Parathyroid adenoma (tissue), 2 donors: ENCODE measurements around the gene TMEM198.

ENCODE experiments used
- H2AFZ ChIP-seq: fragments of 300-600 bp; sonication (generic); one replicate; pipeline ENCODE4 v1.7.0; 2017; ENCODE audit warnings: antibody characterized with exemption, mild to moderate bottlenecking
- H3K27ac ChIP-seq: fragments of 300-600 bp; sonication (generic); one replicate; pipeline ENCODE4 v1.7.0; 2017
- H3K27me3 ChIP-seq: fragments of 300-600 bp; sonication (generic); one replicate; pipeline ENCODE4 v1.7.0; 2017; ENCODE audit warnings: low read length; ENCODE audit not compliant: control insufficient read depth, insufficient read depth
- H3K36me3 ChIP-seq: fragments of 300-600 bp; sonication (generic); one replicate; pipeline ENCODE4 v1.7.0; 2017; ENCODE audit warnings: low read length; ENCODE audit not compliant: control insufficient read depth, insufficient read depth
- H3K4me1 ChIP-seq: fragments of 300-600 bp; sonication (generic); one replicate; pipeline ENCODE4 v1.7.0; 2017; ENCODE audit warnings: control low read depth
- H3K4me2 ChIP-seq: fragments of 300-600 bp; sonication (generic); one replicate; pipeline ENCODE4 v1.7.0; 2017; ENCODE audit warnings: low read length
- H3K4me3 ChIP-seq: fragments of 300-600 bp; sonication (generic); one replicate; pipeline ENCODE4 v1.7.0; 2017; ENCODE audit warnings: low read depth, low read length
- H3K79me2 ChIP-seq: fragments of 300-600 bp; sonication (generic); one replicate; pipeline ENCODE4 v1.7.0; 2017; ENCODE audit warnings: control low read depth
- H3K9ac ChIP-seq: fragments of 300-600 bp; sonication (generic); one replicate; pipeline ENCODE4 v1.7.0; 2017; ENCODE audit warnings: mild to moderate bottlenecking
- H3K9me3 ChIP-seq: fragments of 300-600 bp; sonication (generic); one replicate; pipeline ENCODE4 v1.7.0; 2017; ENCODE audit warnings: low read length; ENCODE audit not compliant: control insufficient read depth
- CTCF ChIP-seq: fragments of 300-600 bp; sonication (generic); IDR thresholded peaks from one replicate; pipeline ENCODE4 v1.7.0; 2017; ENCODE audit warnings: antibody characterized with exemption, mild to moderate bottlenecking
- donor health status: primary hyperparathyroidism.

TMEM198 gene

GRCh38 chr2:219524817-219525216 is 19.0 kb upstream of the TMEM198 start:
- Histone ChIP-seq H3K4me1 (peaks cover 4% of the 10 kb centered on the region), H3K79me2 (no peaks in the 10 kb centered on the region), H3K27me3 (peaks cover 12% of the 10 kb centered on the region), H3K27ac (no peak overlapping the region), H3K36me3 (no peaks in the 10 kb centered on the region), H3K9me3 (no peaks in the 10 kb centered on the region), H3K4me3 (no peak overlapping the region), H2AFZ (no peak overlapping the region), H3K4me2 (no peak overlapping the region), H3K9ac (no peak overlapping the region)
- no peak for TF ChIP-seq CTCF

- Histone ChIP-seq H3K4me2 (no peak overlapping the region), H3K27me3 (peaks cover 14% of the 10 kb centered on the region), H3K79me2 (no peaks in the 10 kb centered on the region), H2AFZ (no peak overlapping the region), H3K4me3 (no peak overlapping the region), H3K36me3 (no peaks in the 10 kb centered on the region), H3K9ac (no peak overlapping the region), H3K27ac (no peak overlapping the region), H3K4me1 (peaks cover 4% of the 10 kb centered on the region), H3K9me3 (no peaks in the 10 kb centered on the region)
- TF ChIP-seq CTCF: no peak
Observed at GRCh38 chr2:219525533-219526232, 18.1 kb upstream of the TMEM198 start.

GRCh38 chr2:219526320-219527075 is 17.3 kb upstream of the TMEM198 start:
- Histone ChIP-seq H2AFZ (no peak overlapping the region), H3K4me3 (no peak overlapping the region)

GRCh38 chr2:219527076-219527394 is 16.8 kb upstream of the TMEM198 start:
- no peak overlapping the region for H3K27ac ChIP-seq

More at GRCh38 chr2:219526320-219527075, 17.3 kb upstream of the TMEM198 start:
- Histone ChIP-seq H3K36me3 (no peaks in the 10 kb centered on the region), H3K4me1 (peaks cover 4% of the 10 kb centered on the region), H3K27me3 (peaks cover 14% of the 10 kb centered on the region), H3K9ac (no peak overlapping the region), H3K9me3 (no peaks in the 10 kb centered on the region), H3K79me2 (no peaks in the 10 kb centered on the region), H3K4me2 (no peak overlapping the region), H3K27ac (no peak overlapping the region)
- no peak for TF ChIP-seq CTCF

More at GRCh38 chr2:219527076-219527394, 16.8 kb upstream of the TMEM198 start:
- H3K4me2 ChIP-seq: no peak overlapping the region
- H3K36me3 ChIP-seq: no peaks in the 10 kb centered on the region
- no peak overlapping the region for H3K9ac ChIP-seq
- no peaks in the 10 kb centered on the region for H3K9me3 ChIP-seq
- no peaks in the 10 kb centered on the region for H3K79me2 ChIP-seq
- no peak overlapping the region for H2AFZ ChIP-seq
- H3K4me1 ChIP-seq: peaks cover 4% of the 10 kb centered on the region
- TF ChIP-seq CTCF: no peak
- no peak overlapping the region for H3K4me3 ChIP-seq
- H3K27me3 ChIP-seq: peaks cover 14% of the 10 kb centered on the region
